Ectodermal cell (in vitro differentiated cells): Measurements from ENCODE around the gene RBM43.

Experiments
- H3K27ac ChIP-seq: 2 replicates; pipeline ENCODE4 v1.7.0; 2013; ENCODE audit warnings: mild to moderate bottlenecking, low read depth, low read length; ENCODE audit not compliant: insufficient read depth, poor library complexity, severe bottlenecking
- H3K27me3 ChIP-seq: 2 replicates; pipeline ENCODE4 v1.7.0; 2013; ENCODE audit warnings: mild to moderate bottlenecking, low read length; ENCODE audit not compliant: insufficient read depth, control insufficient read depth, poor library complexity, severe bottlenecking
- H3K36me3 ChIP-seq: one replicate; pipeline ENCODE4 v1.7.0; 2013; ENCODE audit warnings: low read length; ENCODE audit not compliant: control insufficient read depth, insufficient read depth
- H3K4me1 ChIP-seq: one replicate; pipeline ENCODE4 v1.7.0; 2013; ENCODE audit warnings: low read length; ENCODE audit not compliant: control insufficient read depth, insufficient read depth
- H3K4me3 ChIP-seq: 2 replicates; pipeline ENCODE4 v1.7.0; 2013; ENCODE audit warnings: low read depth, low read length, control low read depth; ENCODE audit not compliant: insufficient read depth
- H3K9me3 ChIP-seq: 2 replicates; pipeline ENCODE4 v1.7.0; 2013; ENCODE audit warnings: mild to moderate bottlenecking, low read length, moderate library complexity; ENCODE audit not compliant: control insufficient read depth
- WGBS, 2 experiments: methylation state at CpG; one replicate each; pipeline ENCODE4 v1.1.7; 2013; ENCODE audit warnings: missing lambda C conversion rate in 2 of 2; 5-methylcytosine and 5-hydroxymethylcytosine counted together

RBM43 gene

DNA sequence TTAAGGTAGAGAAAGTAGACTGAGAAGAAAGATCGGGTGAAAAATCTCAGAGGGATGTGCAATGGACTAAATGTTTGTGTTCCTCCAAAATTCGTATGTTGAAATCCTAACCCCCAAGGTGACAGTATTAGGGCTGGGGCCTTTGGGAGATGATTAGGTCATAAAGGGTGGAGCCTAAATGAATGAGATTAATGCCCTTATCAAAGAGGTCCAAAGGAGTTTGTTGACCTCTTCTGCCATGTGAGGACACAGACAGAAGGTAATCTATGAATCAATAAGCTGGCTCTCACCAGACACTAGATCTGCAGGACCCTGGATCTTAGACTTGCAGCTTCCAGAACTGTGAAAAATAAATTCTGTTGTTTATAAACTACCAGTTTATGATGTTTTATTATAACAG is 30.5 kb upstream of the RBM43 start:
- no peak overlapping the region for H3K27ac ChIP-seq
- H3K36me3 ChIP-seq: no peaks in the 10 kb centered on the region
- WGBS, 2 experiments: 94% methylated on average over 2 of the region's 2 CpGs
- H3K4me1 ChIP-seq: no peaks in the 10 kb centered on the region
- peaks cover 14% of the 10 kb centered on the region for H3K27me3 ChIP-seq
- no peak overlapping the region for H3K4me3 ChIP-seq
- H3K9me3 ChIP-seq: no peaks in the 10 kb centered on the region

DNA sequence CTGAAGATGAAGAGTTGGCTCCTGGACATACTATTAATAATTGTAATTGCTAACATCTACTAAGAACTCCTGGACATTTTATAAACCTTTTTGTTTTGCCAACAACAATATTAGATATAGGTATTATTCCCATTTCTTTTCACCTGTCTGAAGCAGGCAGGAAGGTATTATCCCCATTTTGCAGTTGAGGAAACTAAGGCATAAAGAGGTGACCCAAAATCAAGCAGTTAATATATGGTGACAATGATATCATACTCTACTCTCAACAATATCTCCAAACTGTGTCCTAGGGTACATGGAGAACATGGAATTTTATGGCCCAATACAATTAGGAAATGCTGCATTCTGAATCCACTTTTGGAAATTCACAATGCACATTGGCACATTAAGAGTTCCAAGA is 29.6 kb upstream of the RBM43 start:
- Histone ChIP-seq H3K27me3 (peaks cover 14% of the 10 kb centered on the region), H3K4me1 (no peaks in the 10 kb centered on the region), H3K9me3 (no peaks in the 10 kb centered on the region), H3K36me3 (no peaks in the 10 kb centered on the region), H3K27ac (no peak overlapping the region), H3K4me3 (no peak overlapping the region)

DNA sequence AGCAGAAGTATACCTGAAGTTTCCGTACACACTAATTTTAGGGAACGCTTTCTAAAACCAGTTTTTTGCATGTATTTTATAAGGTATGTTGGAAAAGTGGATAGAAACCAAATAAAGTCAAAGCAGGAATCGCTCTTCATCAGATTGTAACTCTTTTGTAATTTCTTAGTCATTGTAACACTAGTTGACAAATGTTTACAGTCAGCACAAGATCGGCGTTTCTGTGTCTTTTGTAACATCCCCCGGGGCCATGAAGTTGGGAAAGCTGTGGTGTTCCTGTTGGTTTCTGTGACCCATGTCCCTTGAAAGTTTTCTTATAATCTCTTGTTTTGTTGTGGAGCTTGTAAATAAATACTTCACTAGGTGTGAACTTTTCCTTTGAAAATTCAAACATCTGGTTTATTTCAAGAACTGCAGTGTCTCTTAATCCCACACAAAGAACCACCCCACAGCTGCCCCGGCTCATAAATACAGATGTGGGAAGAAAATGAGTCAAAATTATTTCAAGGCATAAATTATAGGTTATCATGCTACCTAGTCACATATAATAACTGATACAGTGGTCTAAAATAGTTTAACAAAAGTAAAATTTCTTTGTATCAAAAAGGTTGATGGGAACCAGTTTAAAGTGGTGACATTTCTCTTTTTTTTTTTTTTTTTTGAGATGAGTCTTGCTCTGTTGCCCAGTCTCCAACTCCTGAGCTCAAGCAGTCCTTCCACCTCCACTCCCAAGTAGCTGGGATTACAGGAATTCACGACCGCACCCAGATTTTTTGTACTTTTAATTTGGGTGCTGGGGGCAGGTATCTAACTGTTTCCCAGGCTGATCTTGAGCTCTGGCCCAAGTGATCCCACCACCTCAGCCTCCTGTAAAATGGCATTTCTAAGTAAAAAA is 28.6 kb upstream of the RBM43 start:
- WGBS, 2 experiments: 59 to 64% methylated on average over 8 of the region's 9 CpGs
- no peaks in the 10 kb centered on the region for H3K4me1 ChIP-seq
- H3K27me3 ChIP-seq: peaks cover 14% of the 10 kb centered on the region
- no peaks in the 10 kb centered on the region for H3K36me3 ChIP-seq
- H3K4me3 ChIP-seq: peak overlapping the region; percentile 45
- H3K9me3 ChIP-seq: no peaks in the 10 kb centered on the region
- no peak overlapping the region for H3K27ac ChIP-seq

DNA sequence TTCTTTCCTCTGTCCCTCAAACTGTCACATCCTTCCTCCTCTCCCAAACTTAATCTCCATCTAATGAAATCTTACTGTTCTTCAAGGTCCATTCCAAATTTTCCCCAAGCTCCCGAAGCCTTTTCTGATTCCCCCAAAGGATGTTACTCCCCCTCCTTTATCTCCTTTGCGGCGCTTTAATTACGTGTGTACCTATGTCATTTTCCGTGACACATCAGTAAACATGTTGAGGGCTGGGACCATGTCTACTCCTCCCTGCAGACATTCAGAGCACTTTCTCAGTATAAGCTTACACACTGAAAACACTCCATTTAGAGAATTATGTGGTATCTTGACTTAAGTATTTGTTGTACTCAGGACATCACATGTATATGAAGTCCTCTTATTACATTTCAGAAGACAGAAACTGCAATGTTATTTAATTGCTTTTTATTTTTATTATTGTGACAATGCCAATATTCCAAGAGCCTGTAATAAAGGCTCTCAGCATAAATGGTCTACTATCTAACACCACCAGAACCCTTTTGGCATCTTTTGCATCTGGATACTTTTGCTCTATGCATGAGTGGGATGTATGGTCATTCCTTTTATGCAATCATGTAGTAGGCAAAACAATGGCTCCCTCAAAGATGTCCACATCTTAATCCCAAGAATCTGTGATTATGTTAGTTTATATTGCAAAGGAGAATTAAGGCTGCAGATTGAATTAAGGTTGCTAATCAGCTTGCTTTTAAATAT is 26.0 kb upstream of the RBM43 start:
- no peak overlapping the region for H3K4me3 ChIP-seq
- H3K36me3 ChIP-seq: no peaks in the 10 kb centered on the region
- no peak overlapping the region for H3K27ac ChIP-seq
- peaks cover 14% of the 10 kb centered on the region for H3K27me3 ChIP-seq
- H3K9me3 ChIP-seq: no peaks in the 10 kb centered on the region
- H3K4me1 ChIP-seq: no peaks in the 10 kb centered on the region
- 92 to 97% methylated on average over 5 of the region's 5 CpGs for WGBS, 2 experiments

DNA sequence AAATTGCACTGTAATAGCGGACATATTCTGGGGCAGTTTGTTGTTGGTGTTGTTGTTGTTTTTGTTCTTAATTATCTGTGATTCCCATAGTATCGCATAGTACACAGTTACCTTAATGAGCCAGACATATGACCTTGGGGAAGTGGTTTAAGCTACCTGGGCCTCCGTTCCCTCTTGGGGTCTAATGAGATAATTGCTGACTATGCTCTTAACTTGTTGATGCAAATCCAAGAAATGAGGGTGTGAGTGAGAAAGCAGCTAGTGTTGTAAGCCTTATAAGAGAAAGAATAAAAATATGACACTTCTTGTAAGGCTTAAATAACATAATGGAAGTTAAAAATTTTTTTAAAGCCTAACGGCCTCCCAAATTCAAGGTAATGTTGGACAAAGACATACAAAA is 20.7 kb upstream of the RBM43 start:
- H3K4me3 ChIP-seq: no peak overlapping the region
- H3K27me3 ChIP-seq: no peaks in the 10 kb centered on the region
- no peaks in the 10 kb centered on the region for H3K9me3 ChIP-seq
- H3K36me3 ChIP-seq: no peaks in the 10 kb centered on the region
- no peak overlapping the region for H3K27ac ChIP-seq
- 86 to 97% methylated on average over 3 to 4 of the region's 4 CpGs for WGBS, 2 experiments
- no peaks in the 10 kb centered on the region for H3K4me1 ChIP-seq

DNA sequence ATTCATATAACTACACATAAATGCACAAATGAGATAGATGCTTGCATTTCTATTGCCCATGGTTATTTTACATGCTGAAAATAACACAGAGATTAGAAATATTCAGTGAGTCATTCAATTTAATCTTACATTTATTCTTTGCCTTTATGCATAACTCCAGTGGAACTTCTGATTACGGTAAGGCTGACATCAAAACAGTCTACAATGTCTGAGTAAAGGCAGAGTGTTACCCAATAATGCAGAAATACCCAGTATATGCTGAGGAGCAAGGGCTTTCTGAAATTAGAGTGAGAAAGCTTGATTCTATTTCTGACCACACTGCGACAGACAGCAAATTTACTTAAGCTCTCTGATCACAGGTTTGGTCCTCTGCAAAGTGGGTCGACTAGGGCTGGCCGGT is 18.6 kb upstream of the RBM43 start:
- Histone ChIP-seq H3K27ac (no peak overlapping the region), H3K4me3 (no peak overlapping the region), H3K4me1 (no peaks in the 10 kb centered on the region), H3K36me3 (no peaks in the 10 kb centered on the region), H3K9me3 (no peaks in the 10 kb centered on the region), H3K27me3 (no peaks in the 10 kb centered on the region)
- WGBS, 2 experiments: 59 to 60% methylated on average over 4 of the region's 4 CpGs

DNA sequence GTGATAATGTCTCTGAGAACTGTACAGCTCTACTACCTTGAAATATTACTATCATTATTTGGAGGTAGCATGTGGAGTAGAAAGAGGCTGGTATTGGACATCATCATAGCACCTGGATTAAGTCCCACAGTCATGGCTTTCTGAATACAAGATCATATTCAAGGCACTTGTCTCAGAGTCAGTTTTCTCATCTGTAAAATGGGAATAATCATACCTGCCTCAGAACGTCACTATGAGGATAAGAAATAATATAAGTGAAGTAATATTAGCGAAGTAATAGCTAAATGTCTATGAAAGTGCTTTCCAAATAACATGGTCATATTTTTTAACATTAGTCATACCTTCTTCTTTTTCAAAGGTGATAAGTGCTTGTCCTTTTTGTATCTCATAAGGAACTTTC is 16.8 kb upstream of the RBM43 start:
- Histone ChIP-seq H3K27ac (no peak overlapping the region), H3K36me3 (no peaks in the 10 kb centered on the region), H3K27me3 (no peaks in the 10 kb centered on the region), H3K4me3 (no peak overlapping the region), H3K4me1 (no peaks in the 10 kb centered on the region), H3K9me3 (no peaks in the 10 kb centered on the region)
- 95 to 100% methylated on average over 2 of the region's 2 CpGs for WGBS, 2 experiments

DNA sequence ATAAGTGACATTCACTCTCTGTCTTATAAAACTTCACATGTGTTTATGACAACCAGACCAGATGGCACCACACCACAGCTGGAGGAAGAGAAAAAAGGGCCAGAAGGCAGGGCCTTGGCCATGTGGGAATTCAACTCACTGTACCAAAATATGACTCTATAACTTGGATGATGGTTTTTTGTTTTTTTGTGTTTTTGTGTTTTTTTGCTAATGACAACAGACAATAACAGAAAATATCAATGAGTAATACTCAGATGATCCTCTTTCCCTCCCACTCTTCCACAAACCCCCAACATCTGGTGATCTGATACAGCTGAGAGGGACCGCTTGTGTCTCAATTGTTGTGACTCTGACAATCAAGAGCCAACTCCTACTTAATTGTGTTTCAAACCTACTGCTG is 15.4 kb upstream of the RBM43 start:
- Histone ChIP-seq H3K4me3 (no peak overlapping the region), H3K36me3 (no peaks in the 10 kb centered on the region), H3K9me3 (no peaks in the 10 kb centered on the region), H3K27ac (no peak overlapping the region), H3K27me3 (no peaks in the 10 kb centered on the region), H3K4me1 (no peaks in the 10 kb centered on the region)
- 83 to 84% methylated on average over 1 of the region's 1 CpG for WGBS, 2 experiments

DNA sequence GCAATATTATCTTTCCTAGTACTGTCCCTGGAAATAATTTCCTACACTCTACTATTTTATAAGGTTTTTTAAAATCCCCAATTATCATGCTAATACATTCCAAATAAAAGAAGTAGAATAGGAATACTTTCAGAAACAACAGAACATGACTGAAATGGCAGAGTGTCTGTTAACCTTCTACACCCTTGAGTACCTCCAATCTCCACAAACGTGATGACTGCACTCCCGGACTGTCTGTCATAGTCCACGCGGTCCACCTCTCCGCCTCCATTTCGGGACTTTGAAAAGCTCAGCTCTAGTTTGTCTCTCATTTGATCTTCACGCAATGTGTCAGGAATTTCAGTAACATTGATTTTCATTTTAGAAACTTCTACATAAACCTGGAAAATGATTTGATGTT is 13.6 kb upstream of the RBM43 start:
- H3K4me3 ChIP-seq: no peak overlapping the region
- no peaks in the 10 kb centered on the region for H3K27me3 ChIP-seq
- H3K36me3 ChIP-seq: no peaks in the 10 kb centered on the region
- H3K27ac ChIP-seq: no peak overlapping the region
- no peaks in the 10 kb centered on the region for H3K4me1 ChIP-seq
- 95 to 96% methylated on average over 7 of the region's 7 CpGs for WGBS, 2 experiments
- H3K9me3 ChIP-seq: no peaks in the 10 kb centered on the region

DNA sequence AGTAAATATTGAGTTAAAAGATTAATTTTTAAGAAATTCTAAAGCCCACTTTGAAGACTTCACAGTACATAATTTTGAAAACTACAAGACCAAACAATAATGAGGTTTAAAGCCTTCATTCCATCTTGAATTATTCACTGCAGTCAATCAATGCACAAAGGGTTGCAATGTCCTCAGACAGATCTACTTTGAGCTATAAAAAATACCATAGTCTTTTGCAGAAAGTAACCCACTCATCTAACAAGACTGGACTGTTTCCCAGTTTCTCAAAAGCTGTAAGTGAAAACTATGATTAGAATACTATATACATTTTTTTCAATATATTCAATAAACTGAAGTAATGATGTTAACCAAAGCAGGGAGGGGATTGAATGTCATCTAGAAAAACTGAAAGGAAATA is 10.2 kb upstream of the RBM43 start:
- Histone ChIP-seq H3K9me3 (no peaks in the 10 kb centered on the region), H3K4me3 (no peak overlapping the region), H3K36me3 (no peaks in the 10 kb centered on the region), H3K27ac (no peak overlapping the region), H3K4me1 (no peaks in the 10 kb centered on the region), H3K27me3 (no peaks in the 10 kb centered on the region)
